ENCODE results near the gene HBM. TPM values are rescaled to one million over a fixed set of nuclear protein-coding genes. Genes with fewer than 3 reads are reported as not detected.
"Not testable (repeated sequence)": the region's sequence is repeated elsewhere in the genome, so short reads cannot be mapped to it uniquely, and the experiment has no call there.

Gene HBM
- total and polyA plus RNA-seq, 3 donors from 2014 or later: 1.6 to 3.7 TPM; not detected in 1

DNA sequence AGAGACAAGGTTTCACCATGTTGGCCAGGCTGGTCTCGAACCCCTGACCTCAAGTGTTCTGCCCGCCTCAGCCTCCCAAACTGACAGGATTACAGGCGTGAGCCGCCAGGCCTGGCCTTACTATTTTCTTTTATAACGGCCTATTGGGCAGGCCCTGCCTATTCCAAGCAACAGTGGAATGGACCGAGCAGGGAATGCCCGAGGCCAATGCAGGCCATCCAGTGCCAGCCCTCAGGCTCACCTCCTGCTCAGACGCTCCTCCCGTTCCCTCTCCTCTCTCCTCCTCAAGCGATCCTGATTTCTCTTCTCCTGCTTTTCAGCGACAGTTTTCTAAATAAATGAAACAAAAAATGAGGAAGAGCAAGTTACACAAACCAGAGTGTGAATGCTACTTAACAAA is 26.9 kb downstream of the HBM start:
- WGBS, 2 donors: 88 to 94% methylated on average over 11 of the region's 11 CpGs

DNA sequence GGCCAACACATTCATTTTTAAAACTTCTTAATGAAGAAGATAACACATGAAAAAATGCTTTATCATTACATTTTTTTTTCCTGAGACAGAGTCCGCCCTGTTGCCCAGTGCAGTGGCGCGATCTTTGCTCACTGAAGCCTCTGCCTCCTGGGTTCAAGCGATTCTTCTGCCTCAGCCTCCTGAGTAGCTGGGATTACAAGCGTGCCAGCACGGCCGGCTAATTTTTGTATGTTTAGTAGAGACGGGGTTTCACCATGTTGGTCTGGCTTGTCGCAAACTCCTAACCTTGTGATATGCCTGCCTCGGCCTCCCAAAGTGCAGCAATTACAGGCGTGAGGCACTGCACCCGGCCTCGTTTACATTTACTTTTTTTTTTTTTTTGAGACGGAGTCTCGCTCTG is 27.7 kb downstream of the HBM start:
- no peaks in the 10 kb centered on the region for H3K4me1 ChIP-seq
- 94 to 97% methylated on average over 14 to 15 of the region's 15 CpGs for WGBS, 2 donors
- H3K36me3 ChIP-seq (ENCODE audit: low read depth, missing control alignments): no peaks in the 10 kb centered on the region
- H3K27ac ChIP-seq: no peak overlapping the region
- intact Hi-C loops (cut with DNase I; ENCODE audit: low total_unique reads): no loop called here
- DNase-seq: no peak
- no peak overlapping the region for H3K4me3 ChIP-seq
- no peaks in the 10 kb centered on the region for H3K27me3 ChIP-seq
- no peak for TF ChIP-seq POLR2A (IDR thresholded peaks at IDR 0.05)
- TF ChIP-seq, protein P1, sequence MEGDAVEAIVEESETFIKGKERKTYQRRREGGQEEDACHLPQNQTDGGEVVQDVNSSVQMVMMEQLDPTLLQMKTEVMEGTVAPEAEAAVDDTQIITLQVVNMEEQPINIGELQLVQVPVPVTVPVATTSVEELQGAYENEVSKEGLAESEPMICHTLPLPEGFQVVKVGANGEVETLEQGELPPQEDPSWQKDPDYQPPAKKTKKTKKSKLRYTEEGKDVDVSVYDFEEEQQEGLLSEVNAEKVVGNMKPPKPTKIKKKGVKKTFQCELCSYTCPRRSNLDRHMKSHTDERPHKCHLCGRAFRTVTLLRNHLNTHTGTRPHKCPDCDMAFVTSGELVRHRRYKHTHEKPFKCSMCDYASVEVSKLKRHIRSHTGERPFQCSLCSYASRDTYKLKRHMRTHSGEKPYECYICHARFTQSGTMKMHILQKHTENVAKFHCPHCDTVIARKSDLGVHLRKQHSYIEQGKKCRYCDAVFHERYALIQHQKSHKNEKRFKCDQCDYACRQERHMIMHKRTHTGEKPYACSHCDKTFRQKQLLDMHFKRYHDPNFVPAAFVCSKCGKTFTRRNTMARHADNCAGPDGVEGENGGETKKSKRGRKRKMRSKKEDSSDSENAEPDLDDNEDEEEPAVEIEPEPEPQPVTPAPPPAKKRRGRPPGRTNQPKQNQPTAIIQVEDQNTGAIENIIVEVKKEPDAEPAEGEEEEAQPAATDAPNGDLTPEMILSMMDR (IDR thresholded peaks at IDR 0.05): no peak
- H3K9me3 ChIP-seq: no peaks in the 10 kb centered on the region

More for the DNA sequence above, 26.9 kb downstream of the HBM start:
- no peak for DNase-seq
- Histone ChIP-seq H3K4me3 (no peak overlapping the region), H3K27ac (no peak overlapping the region), H3K36me3 (ENCODE audit: low read depth, missing control alignments) (no peaks in the 10 kb centered on the region), H3K4me1 (no peaks in the 10 kb centered on the region), H3K27me3 (no peaks in the 10 kb centered on the region), H3K9me3 (no peaks in the 10 kb centered on the region)
- intact Hi-C loops (cut with DNase I; ENCODE audit: low total_unique reads): no loop called here
- no peak for TF ChIP-seq POLR2A (IDR thresholded peaks at IDR 0.05)
- TF ChIP-seq, protein P1 (IDR thresholded peaks at IDR 0.05): no peak

DNA sequence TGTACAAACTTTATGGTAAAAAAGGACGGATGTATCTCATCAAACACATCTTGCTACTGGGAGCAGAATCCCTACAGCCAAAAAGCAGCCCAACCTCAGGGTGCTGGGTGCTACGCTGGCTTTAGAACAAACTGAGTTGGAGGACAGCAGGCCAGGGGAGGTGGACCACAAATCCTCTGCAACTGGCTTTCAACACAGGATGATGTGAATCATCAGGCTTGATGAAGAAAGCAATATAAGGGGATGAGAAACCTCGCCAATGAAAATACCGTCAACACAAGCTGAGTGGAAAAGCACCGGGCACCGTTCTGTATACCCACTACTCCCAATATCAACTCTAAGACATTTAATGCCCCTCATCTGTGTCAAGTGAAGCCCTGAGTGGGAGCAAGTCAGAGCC is 28.7 kb downstream of the HBM start:
- Histone ChIP-seq H3K27me3 (no peaks in the 10 kb centered on the region), H3K9me3 (no peaks in the 10 kb centered on the region), H3K4me3 (no peak overlapping the region), H3K27ac (no peak overlapping the region), H3K36me3 (ENCODE audit: low read depth, missing control alignments) (no peaks in the 10 kb centered on the region), H3K4me1 (no peaks in the 10 kb centered on the region)
- intact Hi-C loops (cut with DNase I; ENCODE audit: low total_unique reads): no loop called here
- TF ChIP-seq, protein P1 (IDR thresholded peaks at IDR 0.05): no peak
- TF ChIP-seq POLR2A (IDR thresholded peaks at IDR 0.05): no peak
- DNase-seq: no peak
- WGBS, 2 donors: 83 to 87% methylated on average over 6 of the region's 6 CpGs

DNA sequence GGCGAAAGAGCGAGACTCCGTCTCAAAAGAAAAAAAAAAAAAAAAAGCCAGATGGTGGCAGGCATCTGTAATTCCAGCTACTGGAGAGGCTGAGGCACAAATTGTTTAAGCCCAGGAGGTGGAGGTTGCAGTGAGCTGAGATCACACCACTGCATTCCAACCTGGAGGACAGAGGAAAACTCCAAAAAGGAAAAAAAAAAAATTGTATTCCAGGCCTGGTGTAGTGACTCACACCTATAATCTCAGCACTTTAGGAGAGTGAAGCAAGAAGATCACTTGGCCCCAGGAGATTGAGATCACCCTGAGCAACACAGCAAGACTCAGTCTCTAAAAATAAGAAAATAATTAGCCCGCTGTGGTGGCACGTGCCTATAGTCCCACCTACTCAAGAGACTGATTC is 34.6 kb downstream of the HBM start:
- Histone ChIP-seq H3K27ac (no peak overlapping the region), H3K36me3 (ENCODE audit: low read depth, missing control alignments) (no peaks in the 10 kb centered on the region), H3K4me1 (no peaks in the 10 kb centered on the region), H3K4me3 (no peak overlapping the region), H3K27me3 (no peaks in the 10 kb centered on the region), H3K9me3 (no peaks in the 10 kb centered on the region)
- no peak for TF ChIP-seq POLR2A (IDR thresholded peaks at IDR 0.05)
- TF ChIP-seq, protein P1 (IDR thresholded peaks at IDR 0.05): no peak
- intact Hi-C loops (cut with DNase I; ENCODE audit: low total_unique reads): no loop called here
- DNase-seq: no peak
- WGBS, 2 donors: 93% methylated on average over 4 to 5 of the region's 5 CpGs

DNA sequence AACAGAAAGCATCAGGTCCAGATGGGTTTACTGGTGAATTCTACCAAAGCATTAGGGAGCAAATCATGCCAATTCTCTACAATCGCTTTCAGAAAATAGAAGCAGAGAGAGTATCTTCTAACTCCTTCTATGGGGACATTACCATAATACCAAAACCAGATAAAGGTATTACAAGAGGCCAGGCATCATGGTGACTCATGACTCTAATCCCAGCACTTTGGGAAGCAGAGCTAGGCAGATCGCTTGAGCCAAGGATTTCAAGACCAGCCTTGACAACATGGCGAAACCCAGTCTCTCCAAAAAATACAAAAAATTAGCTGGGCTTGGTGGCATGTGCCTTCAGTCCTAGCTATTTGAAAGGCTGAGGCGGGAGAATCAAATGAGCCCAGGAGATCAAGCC is 37.5 kb downstream of the HBM start:
- peaks cover 3% of the 10 kb centered on the region for H3K36me3 ChIP-seq (ENCODE audit: low read depth, missing control alignments)
- intact Hi-C loops (cut with DNase I; ENCODE audit: low total_unique reads): no loop called here
- no peaks in the 10 kb centered on the region for H3K27me3 ChIP-seq
- TF ChIP-seq, protein P1 (IDR thresholded peaks at IDR 0.05): no peak
- no peak for TF ChIP-seq POLR2A (IDR thresholded peaks at IDR 0.05)
- no peaks in the 10 kb centered on the region for H3K4me1 ChIP-seq
- no peak overlapping the region for H3K4me3 ChIP-seq
- 91 to 98% methylated on average over 4 of the region's 4 CpGs for WGBS, 2 donors
- H3K27ac ChIP-seq: no peak overlapping the region
- no peaks in the 10 kb centered on the region for H3K9me3 ChIP-seq
- no peak for DNase-seq

DNA sequence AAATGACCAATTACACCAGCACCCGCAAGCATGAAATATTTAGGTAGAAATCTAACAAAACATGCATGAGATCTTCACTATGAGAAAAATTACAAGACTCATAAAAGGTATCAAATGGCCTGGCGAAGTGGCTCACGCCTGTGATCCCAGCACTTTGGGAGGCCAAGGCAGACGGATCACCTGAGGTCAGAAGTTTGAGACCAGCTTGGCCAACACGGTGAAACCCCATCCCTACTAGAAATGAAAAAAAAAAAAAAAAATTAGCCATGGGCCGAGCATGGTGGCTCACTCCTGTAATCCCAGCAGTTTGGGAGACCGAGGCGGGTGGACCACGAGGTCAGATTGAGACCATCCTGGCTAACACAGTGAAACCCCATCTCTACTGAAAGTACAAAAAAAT is 38.3 kb downstream of the HBM start:
- H3K36me3 ChIP-seq (ENCODE audit: low read depth, missing control alignments); H3K27me3 ChIP-seq; intact Hi-C loops (cut with DNase I; ENCODE audit: low total_unique reads); DNase-seq; H3K4me3 ChIP-seq; H3K9me3 ChIP-seq; H3K27ac ChIP-seq; H3K4me1 ChIP-seq: not testable (repeated sequence)
- 94 to 100% methylated on average over 9 of the region's 9 CpGs for WGBS, 2 donors

DNA sequence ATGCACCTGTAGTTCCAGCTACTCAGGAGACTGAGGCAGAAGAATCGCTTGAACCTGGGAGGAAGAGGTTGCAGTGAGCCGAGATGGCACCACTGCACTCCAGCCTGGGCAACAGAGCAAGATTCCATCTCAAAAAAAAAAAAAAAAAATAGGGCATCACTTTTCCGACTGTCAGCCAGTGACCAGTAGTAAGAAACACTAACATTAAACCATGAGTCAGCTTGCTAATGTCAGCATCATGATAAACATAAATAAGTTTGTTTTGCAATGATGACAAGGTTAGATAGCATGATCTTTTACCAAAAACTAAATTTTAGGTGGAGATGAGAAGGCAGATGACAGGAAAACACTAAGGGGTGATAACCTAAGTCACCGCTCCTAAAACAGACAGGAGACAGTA is 43.6 kb downstream of the HBM start:
- intact Hi-C loops (cut with DNase I; ENCODE audit: low total_unique reads): not testable (repeated sequence)
- 91 to 92% methylated on average over 4 of the region's 4 CpGs for WGBS, 2 donors

More for the DNA sequence above, 43.6 kb downstream of the HBM start:
- not testable (repeated sequence) for DNase-seq; H3K4me3 ChIP-seq; H3K27me3 ChIP-seq; H3K36me3 ChIP-seq (ENCODE audit: low read depth, missing control alignments); H3K4me1 ChIP-seq; H3K9me3 ChIP-seq; H3K27ac ChIP-seq

Measured in testis (tissue), 3 donors.